GM19467 (cell line): ENCODE data around the gene COL5A2.
A peak's percentile ranks its signal among the peaks of the same experiment; 100 is the strongest.

Experiments used
- ATAC-seq: cut with Tn5 transposase; IDR thresholded peaks from one replicate; pipeline ENCODE4 v1.9.1; 2021; ENCODE audit warnings: mild to moderate bottlenecking, moderate library complexity; ENCODE audit not compliant: unreplicated experiment

Gene COL5A2

DNA sequence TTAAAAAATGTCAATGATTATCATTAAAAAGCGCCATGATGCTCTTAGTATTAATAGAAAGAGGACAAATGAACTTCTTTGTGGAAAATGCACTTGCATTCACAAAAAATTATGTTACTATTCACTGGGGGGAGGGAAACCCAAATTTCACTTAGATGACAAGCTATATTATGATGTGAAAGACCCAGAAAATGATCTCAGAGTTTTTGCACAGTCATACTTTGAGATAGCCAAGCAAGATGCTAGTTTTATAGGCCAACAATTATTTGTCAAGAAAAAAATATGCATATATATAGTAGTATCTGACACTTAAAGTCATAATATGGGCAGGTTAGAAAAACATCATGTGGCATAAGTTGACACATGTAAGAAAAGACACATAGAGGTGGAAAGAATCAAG is 31.6 kb downstream of the COL5A2 start:
- ATAC-seq, result no peak

GRCh38 chr2:189147361-189147760 is 32.2 kb downstream of the COL5A2 start:
- ATAC-seq, result no peak

- no peak for ATAC-seq
These were observed 33.0 kb downstream of the COL5A2 start for GRCh38 chr2:189146553-189146952.

DNA sequence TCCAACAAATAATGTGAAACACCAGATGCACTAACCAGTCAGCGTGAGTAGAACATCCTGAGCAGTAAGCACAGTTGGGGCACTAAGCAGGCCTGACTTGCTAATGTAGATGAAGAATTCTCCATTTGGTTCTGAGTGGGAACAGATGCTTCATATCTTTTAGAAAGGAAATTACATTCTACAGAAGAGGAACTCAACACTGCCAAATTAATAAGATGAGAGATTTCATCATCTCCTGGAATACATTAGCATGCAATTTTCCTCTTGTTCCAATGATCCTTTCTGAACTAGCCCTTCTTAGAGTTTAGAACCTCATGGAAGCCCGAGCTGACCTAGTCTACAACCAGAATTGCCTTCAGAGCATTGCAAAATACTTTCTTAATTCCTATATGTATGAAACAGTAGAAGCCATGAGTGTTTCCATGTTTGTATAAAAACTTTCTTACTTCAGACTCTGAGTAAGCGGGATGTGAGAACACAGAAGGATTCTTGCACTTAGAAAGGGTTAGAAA is 34.8 kb downstream of the COL5A2 start:
- no peak for ATAC-seq

DNA sequence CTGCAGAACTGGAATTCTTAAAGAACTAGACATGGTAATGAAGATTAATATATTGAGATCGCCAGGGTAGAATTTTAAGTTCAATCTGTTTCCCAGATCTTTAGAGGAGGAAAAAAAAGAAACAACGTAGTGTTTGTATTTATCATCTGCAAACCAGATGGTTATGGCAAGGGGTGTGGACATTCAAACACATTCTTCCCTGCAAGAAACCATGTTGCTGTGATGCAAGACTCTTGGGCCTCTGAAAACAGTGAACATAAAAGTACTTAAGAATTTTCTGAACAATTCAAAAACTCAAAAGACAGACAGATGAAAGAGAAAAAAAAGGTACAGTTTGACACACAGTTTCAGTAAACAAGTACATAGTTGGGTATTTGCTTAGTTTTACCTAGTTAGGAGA is 35.6 kb downstream of the COL5A2 start:
- no peak for ATAC-seq

GRCh38 chr2:189142893-189143759 is 36.4 kb downstream of the COL5A2 start:
- ATAC-seq, result peak; percentile 99

DNA sequence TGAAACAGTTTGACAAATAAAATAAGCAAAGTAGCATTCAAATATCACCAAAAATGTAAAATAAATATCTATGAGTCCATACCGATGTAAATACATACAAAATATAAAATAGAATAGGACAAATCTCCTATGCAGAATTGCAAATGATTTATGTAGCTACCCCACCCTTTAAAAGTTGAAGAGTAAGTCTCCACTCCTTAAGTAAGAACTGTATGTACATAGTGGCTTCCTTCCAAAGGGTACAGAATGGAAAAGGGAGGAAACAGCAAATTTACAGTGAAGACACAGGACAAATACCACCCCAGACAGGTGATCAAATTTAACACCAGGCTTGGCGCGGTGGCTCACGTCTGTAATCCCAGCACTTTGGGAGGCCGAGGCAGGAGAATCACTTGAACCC is 40.8 kb downstream of the COL5A2 start:
- ATAC-seq, result no peak

- ATAC-seq, result no peak
These were observed 42.0 kb downstream of the COL5A2 start for GRCh38 chr2:189137519-189137918.

GRCh38 chr2:189134485-189134884 is 45.1 kb downstream of the COL5A2 start:
- ATAC-seq, result no peak

DNA sequence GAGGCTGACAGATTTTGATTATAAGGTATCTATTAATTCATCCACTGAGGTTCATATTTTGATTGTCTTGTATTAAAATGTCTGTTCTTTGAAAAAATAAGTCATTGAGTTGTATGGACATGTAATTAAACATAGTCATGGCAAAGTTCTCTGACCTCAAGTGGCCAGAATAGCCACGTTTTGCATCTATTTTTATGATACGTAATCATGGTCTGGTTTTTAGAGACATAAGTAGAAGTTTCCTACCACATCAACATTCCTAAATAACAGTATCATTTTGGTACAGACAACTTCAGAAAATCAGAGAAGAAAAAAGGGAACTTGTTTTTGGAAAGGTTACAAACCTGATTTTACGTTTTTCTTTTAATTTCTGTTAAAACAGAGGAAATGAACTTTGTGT is 47.6 kb downstream of the COL5A2 start:
- no peak for ATAC-seq

- ATAC-seq, result no peak
These were observed 49.6 kb downstream of the COL5A2 start for GRCh38 chr2:189129971-189130370.

DNA sequence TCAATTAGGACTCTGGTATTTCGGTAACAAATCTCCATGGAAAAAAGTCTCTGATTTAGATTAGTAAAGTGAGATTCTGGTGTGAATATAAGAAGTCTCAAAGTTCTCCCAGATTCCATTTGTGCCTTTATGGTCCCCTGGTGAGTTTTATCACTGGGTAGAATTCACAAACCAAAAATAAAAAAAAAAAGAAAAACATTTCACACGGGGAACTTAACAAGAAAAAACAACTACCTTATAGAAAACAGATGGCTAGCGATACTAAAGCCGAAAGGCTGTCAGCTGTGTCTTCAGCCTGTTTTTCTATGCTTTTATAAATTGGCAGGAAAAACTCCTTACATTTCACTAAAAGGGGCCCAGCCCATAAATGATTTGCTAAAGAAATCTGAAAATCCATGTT is 50.6 kb downstream of the COL5A2 start:
- no peak for ATAC-seq

- ATAC-seq, result no peak
These were observed 51.8 kb downstream of the COL5A2 start for GRCh38 chr2:189127756-189128155.

GRCh38 chr2:189125195-189125594 is 54.4 kb downstream of the COL5A2 start:
- ATAC-seq, result no peak

- ATAC-seq, result no peak
These were observed 55.4 kb downstream of the COL5A2 start for GRCh38 chr2:189124175-189124574.

DNA sequence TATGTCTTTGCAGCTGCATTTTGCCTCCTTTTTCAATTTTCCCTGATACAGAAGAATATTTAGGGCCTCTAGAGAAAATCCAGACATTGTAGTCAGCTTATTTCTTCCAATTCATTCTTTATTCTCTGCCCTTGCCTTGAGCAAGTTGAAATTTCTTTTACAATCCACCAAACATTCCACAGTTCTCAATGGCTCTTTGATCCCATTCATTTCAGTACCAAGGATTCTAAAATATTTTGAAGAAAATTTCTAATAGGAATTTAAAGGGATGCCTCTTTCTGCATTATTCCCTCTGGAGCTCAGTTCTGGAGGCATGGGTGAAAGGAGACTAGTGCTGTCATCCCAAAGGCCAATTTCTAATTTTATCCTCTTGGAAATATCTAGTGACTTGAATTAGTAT is 61.2 kb downstream of the COL5A2 start:
- ATAC-seq, result no peak

GRCh38 chr2:189116979-189117378 is 62.6 kb downstream of the COL5A2 start:
- ATAC-seq, result no peak

- no peak for ATAC-seq
These were observed 63.5 kb downstream of the COL5A2 start for GRCh38 chr2:189116087-189116486.

GRCh38 chr2:189115126-189115525 is 64.4 kb downstream of the COL5A2 start:
- ATAC-seq, result no peak

- ATAC-seq, result no peak
These were observed 65.6 kb downstream of the COL5A2 start for GRCh38 chr2:189113963-189114362.

- no peak for ATAC-seq
These were observed 68.4 kb downstream of the COL5A2 start for GRCh38 chr2:189111063-189111715.

DNA sequence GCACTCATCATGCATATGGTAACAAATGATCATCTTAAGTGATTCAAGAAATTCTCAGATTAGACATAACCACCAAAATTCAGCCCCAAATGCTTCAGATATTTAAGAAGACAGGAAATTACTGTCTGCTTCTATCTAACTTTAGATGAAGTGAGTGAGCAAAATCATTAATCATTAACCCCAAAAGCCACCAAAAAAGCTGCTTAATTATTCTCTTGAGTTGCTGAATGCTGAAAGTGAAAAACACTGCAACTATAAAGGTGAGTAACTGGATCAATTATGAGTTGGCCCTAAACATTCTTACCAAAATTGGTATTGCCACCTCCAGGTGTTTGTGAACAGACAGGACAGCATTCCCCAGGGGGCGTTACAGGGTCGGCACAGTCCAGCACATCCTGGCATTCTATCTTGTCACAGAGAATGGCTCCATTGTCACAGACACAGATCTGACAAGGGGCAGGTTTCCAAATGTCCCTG is 69.6 kb downstream of the COL5A2 start:
- ATAC-seq, result peak; percentile 93
